Fibroblast of lung (primary cell): Measurements from ENCODE around the gene RAB44. TPM values are rescaled to one million over a fixed set of nuclear protein-coding genes. Genes with fewer than 3 reads are reported as not detected.

Source experiments
- DNase-seq, 2 donors: peaks; one replicate each; pipeline versions ENCODE4 v3.0.0 to v3.0.0-alpha.2; 2010; ENCODE audit warnings: low read depth in 2 of 2
- H2AFZ ChIP-seq: 2 replicates; pipeline ENCODE4 v1.5.1; 2012; ENCODE audit warnings: low read length, control low read depth, inconsistent platforms
- H3K27ac ChIP-seq: 2 replicates; pipeline ENCODE4 v1.5.1; 2011; ENCODE audit warnings: low read length, control low read depth; ENCODE audit not compliant: insufficient read depth
- H3K27me3 ChIP-seq: 2 replicates; pipeline ENCODE4 v1.5.1; 2011; ENCODE audit warnings: mild to moderate bottlenecking, low read length; ENCODE audit not compliant: control insufficient read depth, insufficient read depth
- H3K36me3 ChIP-seq: 2 replicates; pipeline ENCODE4 v1.5.1; 2011; ENCODE audit warnings: low read length; ENCODE audit not compliant: control insufficient read depth, insufficient read depth
- H3K4me1 ChIP-seq: 2 replicates; pipeline ENCODE4 v1.5.1; 2011; ENCODE audit warnings: low read length; ENCODE audit not compliant: control insufficient read depth, insufficient read depth; ENCODE audit errors: extremely low read depth
- H3K4me2 ChIP-seq: 2 replicates; pipeline ENCODE4 v1.5.1; 2011; ENCODE audit warnings: low read length, control low read depth; ENCODE audit not compliant: insufficient read depth; ENCODE audit errors: extremely low read depth
- H3K4me3 ChIP-seq, 4 experiments: fragments of 200-600 bp in 1 of 4; sonication (generic) in 1 of 4; replicated peaks in 1 of 4; 2 replicates each; pipeline ENCODE4 v1.5.1; 2011 to 2016; ENCODE audit warnings: low read length in 4 of 4, low read depth in 3 of 4, mild to moderate bottlenecking in 3 of 4, control low read depth in 2 of 4, inconsistent platforms in 1 of 4, mixed read lengths in 1 of 4; ENCODE audit not compliant: insufficient read depth in 1 of 4; ENCODE audit errors: control extremely low read depth in 1 of 4
- H3K79me2 ChIP-seq: 2 replicates; pipeline ENCODE4 v1.5.1; 2012; ENCODE audit warnings: mild to moderate bottlenecking, low read length, inconsistent platforms; ENCODE audit not compliant: control insufficient read depth, insufficient read depth
- H3K9ac ChIP-seq: 2 replicates; pipeline ENCODE4 v1.5.1; 2011; ENCODE audit warnings: mild to moderate bottlenecking, low read length, control low read depth; ENCODE audit not compliant: insufficient read depth
- H3K9me3 ChIP-seq: 2 replicates; pipeline ENCODE4 v1.5.1; 2012; ENCODE audit warnings: low read depth, low read length; ENCODE audit not compliant: control insufficient read depth, insufficient read depth
- H4K20me1 ChIP-seq: 2 replicates; pipeline ENCODE4 v1.5.1; 2011; ENCODE audit warnings: low read length; ENCODE audit not compliant: control insufficient read depth, insufficient read depth; ENCODE audit errors: extremely low read depth
- EZH2 ChIP-seq: IDR thresholded peaks from 2 replicates; pipeline ENCODE4 v1.5.1; 2012; ENCODE audit warnings: low read length, control low read depth, mild to moderate bottlenecking; ENCODE audit errors: missing control alignments
- polyA plus RNA-seq, 2 donors: library from polyadenylated mRNA; depleted of rRNA in 1 of 2; stranded (reverse) in 1 of 2; unstranded in 1 of 2; fragments of >200 nt; gene quantifications; 2 replicates each; pipeline ENCODE4 v1.2.1, GENCODE V29; 2011 to 2012; ENCODE audit warnings: missing spikeins in 1 of 2
- total RNA-seq: library from RNA; depleted of rRNA; stranded (reverse); fragments of >200 nt; gene quantifications from 2 replicates; pipeline ENCODE4 v1.2.1, GENCODE V29; 2014
- TF ChIP-seq, protein P1 (sequence below), 2 donors: IDR thresholded peaks in 1 of 2; conservative IDR thresholded peaks in 1 of 2; 1 replicate in 1 of 2; 2 replicates in 1 of 2; pipeline ENCODE4 v1.5.1; 2011 to 2012; ENCODE audit warnings: low read length in 2 of 2, control low read depth in 1 of 2, inconsistent platforms in 1 of 2, low read depth in 1 of 2, mild to moderate bottlenecking in 1 of 2

Gene RAB44
- total and polyA plus RNA-seq, 2 donors (not counting 1 experiment from before 2014, with no cell fraction given): under 0.01 TPM; not detected in 1

DNA sequence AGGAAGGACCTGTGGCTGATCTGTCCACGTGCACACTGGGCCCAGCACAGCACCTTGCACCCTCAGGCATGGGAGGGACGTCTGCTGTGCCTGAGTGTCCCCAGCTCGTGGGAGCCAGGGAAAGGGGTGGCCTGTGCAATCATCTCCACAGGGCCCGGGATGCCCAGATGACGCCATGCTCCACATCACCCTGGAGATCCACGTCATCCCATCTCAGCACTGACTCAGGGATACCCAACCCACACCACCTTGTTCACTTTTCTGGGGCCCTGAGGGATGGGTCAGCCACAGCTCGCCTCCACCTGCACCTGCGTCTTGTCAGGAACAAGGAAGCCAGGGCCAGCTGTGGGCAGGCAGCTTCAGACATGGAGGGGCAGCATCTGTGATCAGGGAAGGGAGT lies 48.2 kb downstream of the RAB44 start:
- H3K36me3 ChIP-seq: no peaks in the 10 kb centered on the region
- no peaks in the 10 kb centered on the region for H3K79me2 ChIP-seq
- no peak for DNase-seq
- peaks cover 11% of the 10 kb centered on the region for H3K27me3 ChIP-seq
- no peak overlapping the region for H2AFZ ChIP-seq
- no peak overlapping the region for H3K4me3 ChIP-seq
- H3K27ac ChIP-seq: no peak overlapping the region
- H3K4me2 ChIP-seq: no peak overlapping the region
- TF ChIP-seq, protein P1, sequence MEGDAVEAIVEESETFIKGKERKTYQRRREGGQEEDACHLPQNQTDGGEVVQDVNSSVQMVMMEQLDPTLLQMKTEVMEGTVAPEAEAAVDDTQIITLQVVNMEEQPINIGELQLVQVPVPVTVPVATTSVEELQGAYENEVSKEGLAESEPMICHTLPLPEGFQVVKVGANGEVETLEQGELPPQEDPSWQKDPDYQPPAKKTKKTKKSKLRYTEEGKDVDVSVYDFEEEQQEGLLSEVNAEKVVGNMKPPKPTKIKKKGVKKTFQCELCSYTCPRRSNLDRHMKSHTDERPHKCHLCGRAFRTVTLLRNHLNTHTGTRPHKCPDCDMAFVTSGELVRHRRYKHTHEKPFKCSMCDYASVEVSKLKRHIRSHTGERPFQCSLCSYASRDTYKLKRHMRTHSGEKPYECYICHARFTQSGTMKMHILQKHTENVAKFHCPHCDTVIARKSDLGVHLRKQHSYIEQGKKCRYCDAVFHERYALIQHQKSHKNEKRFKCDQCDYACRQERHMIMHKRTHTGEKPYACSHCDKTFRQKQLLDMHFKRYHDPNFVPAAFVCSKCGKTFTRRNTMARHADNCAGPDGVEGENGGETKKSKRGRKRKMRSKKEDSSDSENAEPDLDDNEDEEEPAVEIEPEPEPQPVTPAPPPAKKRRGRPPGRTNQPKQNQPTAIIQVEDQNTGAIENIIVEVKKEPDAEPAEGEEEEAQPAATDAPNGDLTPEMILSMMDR (conservative IDR thresholded peaks at IDR 0.05 in 1 of 2, IDR thresholded peaks at IDR 0.05 in 1 of 2; ENCODE audit: low read depth in 1 of 2, low read length in 2 of 2): no peak
- TF ChIP-seq EZH2: no peak
- no peak overlapping the region for H3K9ac ChIP-seq
- H3K4me1 ChIP-seq: no peaks in the 10 kb centered on the region
- H3K9me3 ChIP-seq: no peaks in the 10 kb centered on the region
- H4K20me1 ChIP-seq: no peaks in the 10 kb centered on the region

DNA sequence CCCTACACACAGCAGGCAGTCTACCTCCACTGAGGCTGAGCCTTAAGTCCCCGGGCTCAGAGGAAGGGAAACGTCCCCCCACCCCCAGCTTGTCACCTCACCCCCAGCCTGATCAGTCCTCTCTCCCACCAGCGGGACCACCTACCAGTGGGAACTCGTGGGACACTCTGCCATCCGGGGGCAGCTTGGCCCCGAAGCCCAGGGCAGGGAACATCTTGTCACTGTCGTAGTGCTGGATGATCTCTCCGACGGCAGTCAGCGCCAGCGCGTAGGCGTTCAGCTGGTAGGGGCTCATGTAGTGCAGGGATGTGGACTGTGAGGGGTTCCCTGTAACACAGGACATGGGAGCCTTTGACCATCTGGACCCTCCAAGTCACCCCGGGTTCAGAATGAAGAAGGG lies 48.6 kb downstream of the RAB44 start:
- H3K4me1 ChIP-seq: no peaks in the 10 kb centered on the region
- H3K79me2 ChIP-seq: no peaks in the 10 kb centered on the region
- no peaks in the 10 kb centered on the region for H4K20me1 ChIP-seq
- no peak overlapping the region for H3K4me3 ChIP-seq
- peaks cover 11% of the 10 kb centered on the region for H3K27me3 ChIP-seq
- no peak for DNase-seq
- no peaks in the 10 kb centered on the region for H3K9me3 ChIP-seq
- H3K27ac ChIP-seq: no peak overlapping the region
- H3K4me2 ChIP-seq: no peak overlapping the region
- H3K36me3 ChIP-seq: no peaks in the 10 kb centered on the region
- H2AFZ ChIP-seq: no peak overlapping the region
- H3K9ac ChIP-seq: no peak overlapping the region
- TF ChIP-seq EZH2: no peak
- TF ChIP-seq, protein P1 (conservative IDR thresholded peaks at IDR 0.05 in 1 of 2, IDR thresholded peaks at IDR 0.05 in 1 of 2; ENCODE audit: low read depth in 1 of 2, low read length in 2 of 2): no peak

DNA sequence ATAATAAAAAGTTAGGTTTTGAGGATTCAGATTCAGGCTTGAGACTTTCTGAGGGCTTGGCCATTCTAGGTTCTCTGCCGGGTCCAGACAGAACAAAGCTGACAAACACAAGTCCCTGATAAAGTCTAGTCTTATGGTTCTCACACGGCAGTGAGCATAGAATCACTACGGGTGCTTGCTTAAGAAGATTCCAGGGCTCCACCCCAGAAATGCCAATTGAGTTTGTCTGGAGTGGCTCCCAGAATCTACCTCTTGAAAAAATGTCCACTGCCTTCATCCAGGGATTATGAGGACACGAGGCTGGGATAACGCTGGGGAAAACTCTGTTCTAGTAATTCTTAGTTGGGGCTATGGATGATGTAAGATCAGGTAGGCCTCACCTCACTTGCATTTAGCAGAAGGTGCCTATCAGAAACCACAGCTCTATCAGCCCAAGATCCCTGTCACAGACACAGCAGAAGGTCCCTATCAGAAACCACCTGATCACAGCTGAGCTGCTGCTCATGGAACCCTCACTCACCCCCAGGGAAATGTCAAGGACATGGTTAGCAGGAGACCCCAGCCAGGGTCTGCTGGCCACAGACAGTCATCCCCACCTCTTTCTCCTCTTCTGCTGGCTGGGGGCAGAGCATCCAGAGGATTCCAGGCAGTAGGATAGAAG lies 52.3 kb downstream of the RAB44 start:
- H3K9me3 ChIP-seq: no peaks in the 10 kb centered on the region
- TF ChIP-seq, protein P1 (conservative IDR thresholded peaks at IDR 0.05 in 1 of 2, IDR thresholded peaks at IDR 0.05 in 1 of 2; ENCODE audit: low read depth in 1 of 2, low read length in 2 of 2): no peak
- no peak for TF ChIP-seq EZH2
- H2AFZ ChIP-seq: no peak overlapping the region
- H3K27ac ChIP-seq: no peak overlapping the region
- no peaks in the 10 kb centered on the region for H3K4me1 ChIP-seq
- no peaks in the 10 kb centered on the region for H4K20me1 ChIP-seq
- DNase-seq: peak in 1 of 2 donors; percentile 13
- H3K36me3 ChIP-seq: no peaks in the 10 kb centered on the region
- no peak overlapping the region for H3K4me2 ChIP-seq
- no peaks in the 10 kb centered on the region for H3K79me2 ChIP-seq
- no peak overlapping the region for H3K4me3 ChIP-seq
- H3K27me3 ChIP-seq: peaks cover 11% of the 10 kb centered on the region
- H3K9ac ChIP-seq: no peak overlapping the region
